Neural cell (in vitro differentiated cells): ENCODE results near the gene IL18BP. TPM values are rescaled to one million over a fixed set of nuclear protein-coding genes. Genes with fewer than 3 reads are reported as not detected.

Source experiments
- H2AFZ ChIP-seq: fragments of 200-600, 300-800 bp; sonication (generic), shearing (Covaris generic); 2 replicates; pipeline ENCODE4 v1.6.0; 2014; ENCODE audit warnings: low read depth, mild to moderate bottlenecking, antibody characterized with exemption, low read length, moderate library complexity
- H3F3A ChIP-seq: fragments of 200-600 bp; shearing (Covaris generic); 2 replicates; pipeline ENCODE4 v1.6.1; 2016; ENCODE audit warnings: mild to moderate bottlenecking, moderate library complexity, mixed read lengths, antibody characterized with exemption, low read length; ENCODE audit not compliant: insufficient read depth, poor library complexity, severe bottlenecking
- H3K27ac ChIP-seq: fragments of 200-600, 300-800 bp; sonication (generic), shearing (Covaris generic); 2 replicates; pipeline ENCODE4 v1.5.1; 2014; ENCODE audit warnings: mild to moderate bottlenecking, low read length, moderate library complexity
- H3K27me3 ChIP-seq: fragments of 300-800, 200-600 bp; sonication (generic), shearing (Covaris generic); 2 replicates; pipeline ENCODE4 v1.6.0; 2014; ENCODE audit warnings: mild to moderate bottlenecking, low read depth, low read length, moderate library complexity; ENCODE audit not compliant: insufficient read depth
- H3K36me3 ChIP-seq: fragments of 300-800, 200-600 bp; sonication (generic), shearing (Covaris generic); 2 replicates; pipeline ENCODE4 v1.5.1; 2014; ENCODE audit warnings: mild to moderate bottlenecking, antibody characterized with exemption, low read length, moderate library complexity; ENCODE audit not compliant: insufficient read depth
- H3K4me2 ChIP-seq: fragments of 300-800, 200-600 bp; sonication (generic), shearing (Covaris generic); 2 replicates; pipeline ENCODE4 v1.6.0; 2014; ENCODE audit warnings: mild to moderate bottlenecking, low read length
- H3K4me3 ChIP-seq: fragments of 300-800, 200-600 bp; sonication (generic), shearing (Covaris generic); 2 replicates; pipeline ENCODE4 v1.5.1; 2014; ENCODE audit warnings: mild to moderate bottlenecking, low read length, moderate library complexity
- H3K79me2 ChIP-seq: fragments of 200-600 bp; shearing (Covaris generic); replicated peaks from 2 replicates; pipeline ENCODE4 v1.6.0; 2014; ENCODE audit warnings: mild to moderate bottlenecking, low read length, moderate library complexity; ENCODE audit not compliant: insufficient read depth
- H3K9ac ChIP-seq: fragments of 300-800, 200-600 bp; sonication (generic), shearing (Covaris generic); 2 replicates; pipeline ENCODE4 v1.6.1; 2016; ENCODE audit warnings: mild to moderate bottlenecking, low read length, mixed read lengths
- H3K9me2 ChIP-seq: fragments of 200-600 bp; shearing (Covaris generic); 2 replicates; pipeline ENCODE4 v1.6.1; 2016; ENCODE audit warnings: mild to moderate bottlenecking, low read length, mixed read lengths; ENCODE audit not compliant: insufficient read depth
- H3K9me3 ChIP-seq: fragments of 200-600, 300-800 bp; sonication (generic), shearing (Covaris generic); 2 replicates; pipeline ENCODE4 v1.6.1; 2016; ENCODE audit warnings: mild to moderate bottlenecking, mixed run types, low read length, moderate library complexity, mixed read lengths
- H4K20me1 ChIP-seq: fragments of 200-600 bp; shearing (Covaris generic); 2 replicates; pipeline ENCODE4 v1.6.1; 2016; ENCODE audit warnings: mild to moderate bottlenecking, mixed run types; ENCODE audit not compliant: insufficient read depth
- CTCF ChIP-seq: fragments of 450-650 bp; IDR thresholded peaks from 2 replicates; pipeline ENCODE4 v1.5.1; 2014; ENCODE audit warnings: antibody characterized with exemption, mild to moderate bottlenecking, moderate library complexity; ENCODE audit not compliant: poor library complexity, severe bottlenecking
- EP300 ChIP-seq: fragments of 450-650 bp; conservative IDR thresholded peaks from 2 replicates; pipeline ENCODE4 v1.6.1; 2014; ENCODE audit warnings: antibody characterized with exemption, mild to moderate bottlenecking, moderate library complexity; ENCODE audit not compliant: poor library complexity, severe bottlenecking
- EZH2 ChIP-seq: fragments of 200-600, 300-800 bp; shearing (Covaris generic), sonication (generic); IDR thresholded peaks from 2 replicates; pipeline ENCODE4 v1.6.1; 2014; ENCODE audit warnings: antibody characterized with exemption, low read length, borderline replicate concordance, mild to moderate bottlenecking; ENCODE audit not compliant: insufficient read depth, poor library complexity, severe bottlenecking
- MXI1 ChIP-seq: fragments of 450-650 bp; conservative IDR thresholded peaks from 2 replicates; pipeline ENCODE4 v1.6.1; 2014; ENCODE audit warnings: antibody characterized with exemption, mild to moderate bottlenecking; ENCODE audit not compliant: poor library complexity, severe bottlenecking
- POLR2AphosphoS5 ChIP-seq: IDR thresholded peaks from 2 replicates; pipeline ENCODE4 v1.6.1; 2012
- RAD21 ChIP-seq: fragments of 450-650 bp; conservative IDR thresholded peaks from 2 replicates; pipeline ENCODE4 v1.6.1; 2014; ENCODE audit warnings: antibody characterized with exemption, mild to moderate bottlenecking, moderate library complexity
- REST ChIP-seq: IDR thresholded peaks from 2 replicates; pipeline ENCODE4 v1.6.1; 2012; ENCODE audit warnings: borderline replicate concordance
- SMC3 ChIP-seq: fragments of 450-650 bp; conservative IDR thresholded peaks from 2 replicates; pipeline ENCODE4 v1.6.1; 2014; ENCODE audit warnings: antibody characterized with exemption, mild to moderate bottlenecking, moderate library complexity; ENCODE audit not compliant: poor library complexity
- TAF1 ChIP-seq: IDR thresholded peaks from 2 replicates; pipeline ENCODE4 v1.6.1; 2012; ENCODE audit warnings: low read depth
- polyA plus RNA-seq: library from polyadenylated mRNA; depleted of rRNA; stranded (reverse); fragments of >200 nt; gene quantifications from 2 replicates; pipeline ENCODE4 v1.2.3, GENCODE V29; 2014

The IL18BP gene
- polyA plus RNA-seq, 1 donor from 2014 or later = 3.1 TPM

GRCh38 chr11:72045849-72046248 lies 47.1 kb downstream of the IL18BP start:
- H4K20me1 ChIP-seq = no peaks in the 10 kb centered on the region
- no peak overlapping the region for H3K4me3 ChIP-seq
- no peaks in the 10 kb centered on the region for H3K36me3 ChIP-seq
- peaks cover 6% of the 10 kb centered on the region for H3F3A ChIP-seq
- no peak overlapping the region for H2AFZ ChIP-seq
- no peak overlapping the region for H3K27ac ChIP-seq
- TF ChIP-seq TAF1 = no peak
- TF ChIP-seq CTCF = no peak
- TF ChIP-seq SMC3 = no peak
- no peak for TF ChIP-seq POLR2AphosphoS5
- TF ChIP-seq MXI1 = no peak
- TF ChIP-seq EP300 = no peak
- no peak for TF ChIP-seq RAD21
- no peak for TF ChIP-seq EZH2
- TF ChIP-seq REST = no peak
- no peaks in the 10 kb centered on the region for H3K9me2 ChIP-seq
- no peak overlapping the region for H3K4me2 ChIP-seq
- no peaks in the 10 kb centered on the region for H3K9me3 ChIP-seq
- no peaks in the 10 kb centered on the region for H3K79me2 ChIP-seq
- no peaks in the 10 kb centered on the region for H3K27me3 ChIP-seq
- no peak overlapping the region for H3K9ac ChIP-seq

- Histone ChIP-seq H4K20me1 (no peaks in the 10 kb centered on the region), H3F3A (no peaks in the 10 kb centered on the region), H3K9me3 (no peaks in the 10 kb centered on the region), H3K4me3 (no peak overlapping the region), H3K36me3 (no peaks in the 10 kb centered on the region), H3K4me2 (no peak overlapping the region), H3K79me2 (no peaks in the 10 kb centered on the region), H3K27me3 (no peaks in the 10 kb centered on the region), H3K9me2 (no peaks in the 10 kb centered on the region), H3K9ac (no peak overlapping the region), H3K27ac (no peak overlapping the region), H2AFZ (no peak overlapping the region)
- TF ChIP-seq RAD21 (no peak), MXI1 (no peak), CTCF (no peak), POLR2AphosphoS5 (no peak), EP300 (no peak), SMC3 (no peak), TAF1 (no peak), EZH2 (no peak), REST (no peak)
Observed at GRCh38 chr11:72048766-72049460, 50.2 kb downstream of the IL18BP start.
